SH-SY5Y (cell line): Measurements from ENCODE around the gene PBRM1.

Experiments
- GATA2 ChIP-seq: IDR thresholded peaks from 2 replicates; pipeline ENCODE4 v1.6.1; 2011; ENCODE audit warnings: mild to moderate bottlenecking, low read depth, low read length
- GATA3 ChIP-seq: IDR thresholded peaks from 2 replicates; pipeline ENCODE4 v1.6.1; 2011; ENCODE audit warnings: low read depth, mild to moderate bottlenecking, low read length, moderate library complexity

- TF ChIP-seq GATA3 (no peak), GATA2 (no peak; the same call in 1 of the 2 replicates)
These were observed 131.5 kb downstream of the PBRM1 start for GRCh38 chr3:52554026-52554755.
